GM12873 (cell line): Measurements from ENCODE around the gene MBD6.

ENCODE experiments used
- TF ChIP-seq, protein P1 (sequence below): IDR thresholded peaks from 2 replicates; pipeline ENCODE4 v1.5.1; 2012; ENCODE audit warnings: low read depth, mild to moderate bottlenecking, moderate library complexity, low read length, control low read depth; ENCODE audit not compliant: insufficient read depth; ENCODE audit errors: missing control alignments

Gene MBD6

DNA sequence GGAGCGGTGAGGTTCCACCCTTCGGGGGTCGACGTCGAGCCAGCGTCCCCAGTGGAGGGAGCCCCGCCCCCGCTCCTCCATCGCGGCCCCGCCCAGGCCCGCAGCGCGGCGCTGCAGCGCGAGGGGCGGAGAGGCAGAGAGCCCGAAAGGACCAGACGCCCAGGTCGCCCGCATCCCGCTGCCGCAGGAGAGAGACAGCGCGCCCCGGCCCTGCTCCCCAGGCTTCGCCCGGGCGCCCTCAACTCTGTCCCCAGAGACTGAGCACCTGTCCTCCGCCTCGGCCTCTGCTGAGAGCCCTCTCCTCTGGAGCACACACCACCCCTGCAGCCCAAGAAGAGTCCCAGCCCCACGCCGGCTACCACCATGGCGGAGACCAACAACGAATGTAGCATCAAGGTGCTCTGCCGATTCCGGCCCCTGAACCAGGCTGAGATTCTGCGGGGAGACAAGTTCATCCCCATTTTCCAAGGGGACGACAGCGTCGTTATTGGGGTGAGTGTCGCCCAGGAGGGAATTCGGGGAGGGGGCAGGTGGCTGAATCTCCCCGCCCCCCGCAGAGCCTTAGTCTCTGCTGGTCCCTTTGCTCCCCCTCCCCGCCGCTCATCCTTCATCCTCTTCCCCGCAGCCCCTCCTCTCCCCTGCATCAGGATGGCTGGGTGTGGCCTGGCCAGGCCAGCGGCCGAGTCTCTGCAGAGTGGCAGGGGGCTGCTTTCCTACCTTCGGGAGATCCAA is 27.5 kb downstream of the MBD6 start, which contains the start of gene KIF5A:
Gene KIF5A, plus strand, starts transcription at position 136 of the 732 bp plus-strand sequence. Its CDS starts 228 bp downstream, at position 364.
- TF ChIP-seq, protein P1, sequence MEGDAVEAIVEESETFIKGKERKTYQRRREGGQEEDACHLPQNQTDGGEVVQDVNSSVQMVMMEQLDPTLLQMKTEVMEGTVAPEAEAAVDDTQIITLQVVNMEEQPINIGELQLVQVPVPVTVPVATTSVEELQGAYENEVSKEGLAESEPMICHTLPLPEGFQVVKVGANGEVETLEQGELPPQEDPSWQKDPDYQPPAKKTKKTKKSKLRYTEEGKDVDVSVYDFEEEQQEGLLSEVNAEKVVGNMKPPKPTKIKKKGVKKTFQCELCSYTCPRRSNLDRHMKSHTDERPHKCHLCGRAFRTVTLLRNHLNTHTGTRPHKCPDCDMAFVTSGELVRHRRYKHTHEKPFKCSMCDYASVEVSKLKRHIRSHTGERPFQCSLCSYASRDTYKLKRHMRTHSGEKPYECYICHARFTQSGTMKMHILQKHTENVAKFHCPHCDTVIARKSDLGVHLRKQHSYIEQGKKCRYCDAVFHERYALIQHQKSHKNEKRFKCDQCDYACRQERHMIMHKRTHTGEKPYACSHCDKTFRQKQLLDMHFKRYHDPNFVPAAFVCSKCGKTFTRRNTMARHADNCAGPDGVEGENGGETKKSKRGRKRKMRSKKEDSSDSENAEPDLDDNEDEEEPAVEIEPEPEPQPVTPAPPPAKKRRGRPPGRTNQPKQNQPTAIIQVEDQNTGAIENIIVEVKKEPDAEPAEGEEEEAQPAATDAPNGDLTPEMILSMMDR: no peak

DNA sequence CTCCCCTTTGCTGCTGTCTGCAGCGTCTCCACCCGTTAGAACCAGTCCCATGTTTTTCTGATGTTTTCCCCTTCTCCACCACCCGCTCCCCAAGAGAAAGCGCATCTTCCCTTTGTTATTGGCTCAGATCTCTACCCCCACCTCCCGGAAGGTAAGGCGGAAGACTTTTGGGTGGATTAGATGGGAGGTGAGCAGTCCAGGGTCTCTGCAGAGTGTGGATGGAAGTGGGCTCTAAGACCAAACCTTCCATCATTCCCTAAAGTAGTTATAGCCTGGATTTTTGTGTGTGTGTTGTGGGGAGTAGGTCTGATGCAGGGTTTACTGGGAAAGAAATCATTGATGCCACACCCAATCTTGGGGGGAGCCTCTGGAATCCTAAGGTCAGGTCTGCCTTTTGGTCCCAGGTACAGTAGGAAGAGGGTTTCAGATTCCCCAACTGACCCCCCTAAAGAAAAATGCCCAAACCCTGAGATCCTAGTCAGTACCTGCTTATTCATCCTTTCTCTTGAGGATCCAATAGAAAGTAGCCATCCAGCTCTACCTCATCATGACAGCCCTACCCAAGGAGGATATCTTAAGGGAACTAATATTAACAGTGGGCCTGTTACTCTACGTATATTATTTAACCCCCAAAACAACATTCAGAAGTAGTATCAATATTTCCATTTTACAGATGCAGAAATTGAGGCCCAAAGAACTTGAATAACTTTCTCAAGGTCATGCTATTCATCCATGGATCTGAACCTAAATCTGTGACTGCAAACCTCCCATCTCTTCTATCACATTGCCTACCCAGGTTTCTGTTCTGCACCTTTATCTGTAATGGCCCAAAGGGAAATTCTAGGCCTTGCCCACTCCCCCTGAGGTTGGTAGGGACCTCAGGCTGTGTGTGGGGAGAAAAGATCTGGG is 28.3 kb downstream of the MBD6 start:
- TF ChIP-seq, protein P1: no peak

DNA sequence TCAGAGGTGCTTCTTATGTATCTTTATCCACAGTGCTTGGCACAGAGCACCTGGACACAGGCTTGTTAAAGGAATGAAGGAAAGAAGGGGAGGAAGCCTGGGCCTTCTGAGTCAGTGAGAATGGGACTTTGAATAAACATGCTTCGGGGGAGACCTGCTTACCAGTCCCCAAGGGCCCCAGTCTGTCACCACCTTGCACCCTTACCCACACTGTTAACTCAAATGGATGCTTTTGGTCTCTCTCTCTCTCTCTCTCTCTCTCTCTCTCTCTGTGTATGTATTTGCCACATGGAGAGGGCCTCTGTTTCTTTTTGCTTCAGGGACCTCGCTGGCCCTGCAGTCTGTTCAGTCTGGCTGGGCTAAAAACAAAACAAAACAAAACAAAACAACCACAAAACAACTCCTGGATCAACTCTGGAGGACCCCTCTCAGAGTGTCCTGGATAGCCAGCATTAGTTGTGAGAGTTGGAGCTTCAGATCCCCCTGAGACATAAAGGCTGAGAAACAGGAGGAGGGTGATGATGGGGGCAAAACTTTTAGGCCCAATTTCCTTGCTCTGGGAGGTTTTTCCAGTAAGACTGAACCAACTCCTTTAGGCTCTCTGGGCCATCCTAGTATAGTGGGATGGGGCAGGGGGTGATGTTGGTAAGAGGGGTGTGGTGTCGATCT is 29.1 kb downstream of the MBD6 start:
- TF ChIP-seq, protein P1: no peak

DNA sequence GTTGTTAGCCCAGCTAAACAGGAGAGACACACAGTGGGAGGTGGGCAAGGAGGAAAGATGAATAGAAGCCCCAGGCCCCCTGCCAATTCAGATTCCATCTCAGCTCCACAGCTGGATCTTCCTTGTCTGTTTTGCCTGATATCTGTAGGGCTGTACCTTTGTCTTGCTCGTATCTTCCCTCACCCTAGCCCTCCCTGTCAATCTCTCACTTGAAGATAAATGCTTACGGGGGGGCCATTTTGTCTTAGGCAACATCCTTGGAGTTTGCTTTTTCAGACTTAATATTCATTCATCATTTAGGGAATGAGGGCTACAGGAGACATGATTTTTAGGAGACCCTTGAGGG is 29.7 kb downstream of the MBD6 start:
- TF ChIP-seq, protein P1: no peak

DNA sequence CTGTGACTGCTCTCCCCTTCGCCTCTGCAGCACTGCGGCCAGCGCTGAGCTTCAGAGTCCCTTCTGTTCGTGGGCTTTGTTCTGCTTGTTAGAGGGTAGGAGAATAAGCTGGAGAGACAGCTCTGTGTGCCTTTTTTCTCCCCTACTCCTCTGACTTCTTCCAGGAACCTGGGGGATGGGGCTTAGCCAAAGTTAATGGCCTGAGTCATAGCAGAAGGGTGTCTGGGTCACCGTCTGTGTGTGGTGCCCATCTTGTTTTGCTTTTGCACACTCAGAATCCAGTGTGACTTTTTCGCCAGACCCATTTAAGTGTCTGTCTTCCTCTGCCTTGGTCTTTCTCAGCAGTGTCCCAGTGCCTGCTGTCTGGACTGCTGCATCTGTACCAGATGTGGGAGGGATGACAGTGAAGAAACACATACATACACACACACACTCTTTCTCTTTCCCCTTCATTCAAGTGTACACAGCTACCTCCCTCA is 30.2 kb downstream of the MBD6 start:
- TF ChIP-seq, protein P1: no peak

DNA sequence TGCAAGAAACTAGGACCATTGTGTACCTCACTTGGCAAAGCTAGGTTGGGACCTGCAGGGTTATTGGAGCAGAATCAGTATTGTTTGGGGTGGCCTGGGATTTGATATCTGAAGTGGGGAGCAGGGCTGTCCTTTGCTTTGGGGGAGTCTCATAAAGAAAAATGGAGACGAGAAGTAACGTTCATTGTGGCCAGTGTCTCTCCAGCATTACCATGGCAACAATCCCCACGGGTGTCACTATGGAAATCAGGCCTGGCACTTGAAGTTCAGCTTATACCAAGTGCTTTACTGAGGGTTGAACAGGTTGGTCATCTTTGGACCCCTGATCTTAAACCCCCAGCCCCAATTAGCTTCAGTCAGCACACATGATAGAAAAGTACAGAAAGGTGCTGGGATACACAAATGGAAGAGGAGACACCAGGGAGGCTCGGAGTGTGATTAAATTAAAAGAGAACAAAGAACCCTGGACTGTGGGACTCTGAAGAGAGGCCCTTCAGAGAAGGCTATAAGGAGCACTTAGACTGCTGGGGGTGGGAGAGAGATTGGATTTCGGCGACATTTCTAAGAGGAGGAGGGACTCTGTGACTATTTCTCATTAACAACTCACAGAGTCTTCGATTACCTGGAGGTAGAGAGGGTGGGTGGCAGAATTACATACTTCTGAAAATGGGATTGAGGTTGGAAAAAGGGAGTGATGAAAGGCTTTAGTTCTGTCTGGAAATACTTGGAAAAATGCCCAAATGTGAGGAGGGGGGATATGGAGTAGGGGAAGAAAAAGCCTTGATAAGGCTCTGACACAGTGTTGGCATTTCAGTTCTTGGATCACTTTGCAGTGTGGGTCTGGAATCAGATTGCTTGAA is 30.9 kb downstream of the MBD6 start:
- TF ChIP-seq, protein P1: no peak
